Measurements from ENCODE around the gene PIK3C2G.

PIK3C2G gene

GRCh38 chr12:18389820-18390219, 128.5 kb downstream of the PIK3C2G start:
- Histone ChIP-seq H3K4me3 (replicated peaks; ENCODE audit: insufficient read depth, low read length) (no peak overlapping the region), H3K27me3 (ENCODE audit: insufficient read depth, poor library complexity, severe bottlenecking) (no peaks in the 10 kb centered on the region), H3K27ac (replicated peaks) (no peak overlapping the region)
- TF ChIP-seq GABPA (IDR thresholded peaks at IDR 0.05; ENCODE audit: low read depth) (no peak), REST (IDR thresholded peaks at IDR 0.05; ENCODE audit: insufficient replicate concordance, low read depth) (no peak), CTCF (IDR thresholded peaks at IDR 0.05; ENCODE audit: insufficient read depth, low read length) (no peak), SPI1 (IDR thresholded peaks at IDR 0.05; ENCODE audit: borderline replicate concordance, low read depth) (no peak), POLR2AphosphoS5 (IDR thresholded peaks at IDR 0.05; ENCODE audit: low read depth) (no peak)
- DNase-seq (ENCODE audit: low read depth in 1 of 2, low spot score in 1 of 2) = no peak

- Histone ChIP-seq H3K4me3 (replicated peaks; ENCODE audit: insufficient read depth, low read length) (no peak overlapping the region), H3K27me3 (ENCODE audit: insufficient read depth, poor library complexity, severe bottlenecking) (no peaks in the 10 kb centered on the region), H3K27ac (replicated peaks) (no peak overlapping the region)
- TF ChIP-seq CTCF (IDR thresholded peaks at IDR 0.05; ENCODE audit: insufficient read depth, low read length) (no peak), SPI1 (IDR thresholded peaks at IDR 0.05; ENCODE audit: borderline replicate concordance, low read depth) (no peak), GABPA (IDR thresholded peaks at IDR 0.05; ENCODE audit: low read depth) (no peak), POLR2AphosphoS5 (IDR thresholded peaks at IDR 0.05; ENCODE audit: low read depth) (no peak), REST (IDR thresholded peaks at IDR 0.05; ENCODE audit: insufficient replicate concordance, low read depth) (no peak)
- no peak for DNase-seq (ENCODE audit: low read depth in 1 of 2, low spot score in 1 of 2)
These were observed 129.8 kb downstream of the PIK3C2G start for GRCh38 chr12:18391151-18391550.

- Histone ChIP-seq H3K4me3 (replicated peaks; ENCODE audit: insufficient read depth, low read length) (no peak overlapping the region), H3K27me3 (ENCODE audit: insufficient read depth, poor library complexity, severe bottlenecking) (no peaks in the 10 kb centered on the region), H3K27ac (replicated peaks) (no peak overlapping the region)
- TF ChIP-seq POLR2AphosphoS5 (IDR thresholded peaks at IDR 0.05; ENCODE audit: low read depth) (no peak), REST (IDR thresholded peaks at IDR 0.05; ENCODE audit: insufficient replicate concordance, low read depth) (no peak), GABPA (IDR thresholded peaks at IDR 0.05; ENCODE audit: low read depth) (no peak), SPI1 (IDR thresholded peaks at IDR 0.05; ENCODE audit: borderline replicate concordance, low read depth) (no peak), CTCF (IDR thresholded peaks at IDR 0.05; ENCODE audit: insufficient read depth, low read length) (no peak)
- no peak for DNase-seq (ENCODE audit: low read depth in 1 of 2, low spot score in 1 of 2)
These were observed 133.4 kb downstream of the PIK3C2G start for GRCh38 chr12:18394742-18395141.

All from HL-60 (cell line).